PFSK-1 (cell line): ENCODE data around the gene ATG9B.

Experiments
- FOXP2 ChIP-seq: optimal IDR thresholded peaks from 2 replicates; pipeline ENCODE3; 2011; ENCODE audit warnings: borderline replicate concordance, control low read depth, inconsistent platforms; ENCODE audit not compliant: insufficient read depth; ENCODE audit errors: extremely low read length, extremely low read depth
- POLR2AphosphoS5 ChIP-seq: IDR thresholded peaks from 2 replicates; pipeline ENCODE4 v1.6.1; 2012; ENCODE audit warnings: low read depth, mild to moderate bottlenecking, control low read depth, low read length, moderate library complexity
- REST ChIP-seq, 2 experiments: IDR thresholded peaks; 2 replicates each; pipeline versions ENCODE4 v1.6.1 to v1.8.0; 2011 to 2012; ENCODE audit warnings: low read depth in 2 of 2, low read length in 2 of 2, control low read depth in 1 of 2, inconsistent platforms in 1 of 2, mild to moderate bottlenecking in 1 of 2, moderate library complexity in 1 of 2; ENCODE audit not compliant: insufficient read depth in 1 of 2
- SIN3A ChIP-seq: IDR thresholded peaks from 2 replicates; pipeline ENCODE4 v1.6.1; 2012; ENCODE audit warnings: mild to moderate bottlenecking, low read length, moderate library complexity, borderline replicate concordance; ENCODE audit not compliant: insufficient read depth
- TAF1 ChIP-seq: IDR thresholded peaks from 2 replicates; pipeline ENCODE4 v1.6.1; 2012; ENCODE audit warnings: low read length, control low read depth, borderline replicate concordance; ENCODE audit not compliant: insufficient read depth

ATG9B gene

GRCh38 chr7:150980663-150981062 lies 43.6 kb downstream of the ATG9B start:
- no peak for TF ChIP-seq SIN3A
- TF ChIP-seq REST (IDR thresholded peaks at IDR 0.05; ENCODE audit: insufficient read depth in 1 of 2, low read depth in 2 of 2, low read length in 2 of 2): no peak
- no peak for TF ChIP-seq FOXP2
- no peak for TF ChIP-seq TAF1
- TF ChIP-seq POLR2AphosphoS5: no peak

GRCh38 chr7:150979713-150980390 lies 44.4 kb downstream of the ATG9B start:
- TF ChIP-seq REST (IDR thresholded peaks at IDR 0.05; ENCODE audit: insufficient read depth in 1 of 2, low read depth in 2 of 2, low read length in 2 of 2) (no peak), SIN3A (no peak), POLR2AphosphoS5 (no peak), FOXP2 (no peak), TAF1 (no peak)

- TF ChIP-seq TAF1 (no peak), POLR2AphosphoS5 (no peak), SIN3A (no peak), FOXP2 (no peak), REST (IDR thresholded peaks at IDR 0.05; ENCODE audit: insufficient read depth in 1 of 2, low read depth in 2 of 2, low read length in 2 of 2) (no peak)
Measured at GRCh38 chr7:150978126-150978789, 46.0 kb downstream of the ATG9B start, which contains the start of gene KCNH2. TSS of gene KCNH2 (minus strand) at chr7:150978321. CDS start at chr7:150977913, 408 bp downstream.

GRCh38 chr7:150977382-150978125 lies 46.7 kb downstream of the ATG9B start:
- TF ChIP-seq FOXP2 (no peak), POLR2AphosphoS5 (no peak), TAF1 (no peak), REST (IDR thresholded peaks at IDR 0.05; ENCODE audit: insufficient read depth in 1 of 2, low read depth in 2 of 2, low read length in 2 of 2) (no peak), SIN3A (no peak)
